ENCODE measurements around the gene POLR2H.

POLR2H gene

GRCh38 chr3:184332370-184333090 is 29.0 kb upstream of the POLR2H start:
- H3K27me3 ChIP-seq (ENCODE audit: control insufficient read depth, low read length) = no peaks in the 10 kb centered on the region
- H3F3A ChIP-seq (ENCODE audit: control insufficient read depth, insufficient read depth) = peaks cover 60% of the 10 kb centered on the region
- no peak overlapping the region for H3K4me2 ChIP-seq (ENCODE audit: low read length)
- H3K4me1 ChIP-seq (ENCODE audit: control insufficient read depth, low read length) = peaks cover 13% of the 10 kb centered on the region
- no peak overlapping the region for H3K27ac ChIP-seq (ENCODE audit: low read depth, low read length)
- no peaks in the 10 kb centered on the region for H3K79me2 ChIP-seq (ENCODE audit: control insufficient read depth, low read length)
- no peaks in the 10 kb centered on the region for H3K9me2 ChIP-seq (replicated peaks; ENCODE audit: control insufficient read depth, low read length)
- peaks cover 79% of the 10 kb centered on the region for H3K36me3 ChIP-seq (ENCODE audit: control insufficient read depth, low read length)
- H3K4me3 ChIP-seq (ENCODE audit: low read length) = no peak overlapping the region
- peaks cover 14% of the 10 kb centered on the region for H4K20me1 ChIP-seq (ENCODE audit: control insufficient read depth, insufficient read depth, low read depth, low read length)
- TF ChIP-seq EZH2phosphoT487 (IDR thresholded peaks at IDR 0.05; ENCODE audit: borderline replicate concordance, low read length) = no peak
- no peak for TF ChIP-seq CTCF (IDR thresholded peaks at IDR 0.05; ENCODE audit: low read depth, low read length, poor library complexity, severe bottlenecking)
- H3K9me3 ChIP-seq (ENCODE audit: control insufficient read depth, insufficient read depth, low read length) = no peaks in the 10 kb centered on the region

GRCh38 chr3:184333190-184333589 is 28.3 kb upstream of the POLR2H start:
- Histone ChIP-seq H4K20me1 (ENCODE audit: control insufficient read depth, insufficient read depth, low read depth, low read length) (peaks cover 14% of the 10 kb centered on the region), H3K36me3 (ENCODE audit: control insufficient read depth, low read length) (peaks cover 73% of the 10 kb centered on the region), H3K9me2 (replicated peaks; ENCODE audit: control insufficient read depth, low read length) (no peaks in the 10 kb centered on the region), H3K27ac (ENCODE audit: low read depth, low read length) (no peak overlapping the region), H3K4me1 (ENCODE audit: control insufficient read depth, low read length) (peaks cover 14% of the 10 kb centered on the region), H3F3A (ENCODE audit: control insufficient read depth, insufficient read depth) (peaks cover 64% of the 10 kb centered on the region), H3K4me2 (ENCODE audit: low read length) (no peak overlapping the region), H3K27me3 (ENCODE audit: control insufficient read depth, low read length) (no peaks in the 10 kb centered on the region), H3K9me3 (ENCODE audit: control insufficient read depth, insufficient read depth, low read length) (no peaks in the 10 kb centered on the region), H3K4me3 (ENCODE audit: low read length) (no peak overlapping the region), H3K79me2 (ENCODE audit: control insufficient read depth, low read length) (no peaks in the 10 kb centered on the region)
- TF ChIP-seq CTCF (IDR thresholded peaks at IDR 0.05; ENCODE audit: low read depth, low read length, poor library complexity, severe bottlenecking) (no peak), EZH2phosphoT487 (IDR thresholded peaks at IDR 0.05; ENCODE audit: borderline replicate concordance, low read length) (no peak)

GRCh38 chr3:184333700-184334099 is 27.8 kb upstream of the POLR2H start:
- Histone ChIP-seq H3F3A (ENCODE audit: control insufficient read depth, insufficient read depth) (peaks cover 60% of the 10 kb centered on the region), H4K20me1 (ENCODE audit: control insufficient read depth, insufficient read depth, low read depth, low read length) (peaks cover 14% of the 10 kb centered on the region), H3K79me2 (ENCODE audit: control insufficient read depth, low read length) (no peaks in the 10 kb centered on the region), H3K27ac (ENCODE audit: low read depth, low read length) (no peak overlapping the region), H3K9me3 (ENCODE audit: control insufficient read depth, insufficient read depth, low read length) (no peaks in the 10 kb centered on the region), H3K27me3 (ENCODE audit: control insufficient read depth, low read length) (no peaks in the 10 kb centered on the region), H3K4me3 (ENCODE audit: low read length) (no peak overlapping the region), H3K9me2 (replicated peaks; ENCODE audit: control insufficient read depth, low read length) (no peaks in the 10 kb centered on the region), H3K4me2 (ENCODE audit: low read length) (no peak overlapping the region), H3K4me1 (ENCODE audit: control insufficient read depth, low read length) (peaks cover 19% of the 10 kb centered on the region), H3K36me3 (ENCODE audit: control insufficient read depth, low read length) (peaks cover 68% of the 10 kb centered on the region)
- TF ChIP-seq EZH2phosphoT487 (IDR thresholded peaks at IDR 0.05; ENCODE audit: borderline replicate concordance, low read length) (no peak), CTCF (IDR thresholded peaks at IDR 0.05; ENCODE audit: low read depth, low read length, poor library complexity, severe bottlenecking) (no peak)

All from DOHH2 (cell line).